NCI-H2081 (cell line): ENCODE data around the gene TUT4.

Source experiments
- DNase-seq, 2 experiments: peaks; one replicate each; lab custom pipeline; 2025; lab: John Stamatoyannopoulos, UW

Gene TUT4

DNA sequence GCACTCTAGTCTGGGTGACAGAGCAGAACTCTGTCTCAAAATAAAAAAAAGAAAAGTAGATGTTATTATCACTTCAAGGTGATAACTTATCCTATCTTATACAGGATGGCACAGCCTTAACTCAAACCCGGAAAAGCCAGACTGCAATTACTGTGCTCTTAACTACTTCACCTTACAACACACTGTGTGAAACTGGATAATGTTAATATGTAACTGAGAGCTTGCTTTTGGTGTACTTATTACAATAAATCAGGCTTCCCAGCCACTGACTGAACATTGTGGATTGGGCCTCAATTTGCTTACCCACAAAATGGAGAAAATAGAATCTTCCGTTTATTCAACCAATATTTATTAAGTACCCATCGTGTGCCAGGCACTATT lies 150.0 kb downstream of the TUT4 start:
- no peak for DNase-seq

DNA sequence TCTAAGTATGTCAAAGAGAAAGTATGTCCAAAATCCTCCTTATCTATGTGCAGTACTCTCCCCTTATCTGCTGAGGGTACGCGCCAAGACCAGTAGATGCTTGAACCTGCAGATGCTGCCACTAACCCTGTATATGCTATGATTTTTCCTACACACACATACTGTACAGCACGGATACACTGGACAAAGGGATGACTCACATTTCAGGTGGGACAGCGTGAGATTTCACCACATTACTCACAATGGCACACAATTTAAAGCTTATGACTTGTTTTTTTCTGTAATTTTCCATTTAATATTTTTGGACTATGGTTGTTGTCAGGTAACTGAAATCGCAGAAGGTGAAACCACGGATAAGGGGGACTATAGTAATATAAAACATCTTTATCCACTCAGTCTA lies 152.8 kb downstream of the TUT4 start:
- DNase-seq = no peak

GRCh38 chr1:52399629-52400028 lies 153.3 kb downstream of the TUT4 start:
- DNase-seq = no peak

DNA sequence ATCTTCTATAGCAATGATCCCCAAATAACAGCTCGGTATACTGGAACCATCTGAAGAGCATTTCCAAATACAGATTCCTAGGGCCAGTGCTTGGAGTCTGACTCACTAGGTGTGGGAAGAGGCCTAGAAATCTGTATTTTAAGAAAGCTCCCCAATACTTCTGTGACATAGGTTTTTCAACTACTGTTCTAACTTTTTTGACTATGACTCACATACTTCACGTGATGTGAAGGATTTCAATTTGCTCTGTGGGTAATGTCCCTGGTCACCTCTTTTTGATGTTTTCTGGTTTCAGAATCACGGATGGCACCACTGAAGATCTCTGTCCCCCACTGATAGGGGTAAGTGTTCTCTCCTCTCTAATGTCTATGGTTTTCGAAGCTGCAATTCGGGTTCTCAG lies 159.7 kb downstream of the TUT4 start:
- no peak for DNase-seq

DNA sequence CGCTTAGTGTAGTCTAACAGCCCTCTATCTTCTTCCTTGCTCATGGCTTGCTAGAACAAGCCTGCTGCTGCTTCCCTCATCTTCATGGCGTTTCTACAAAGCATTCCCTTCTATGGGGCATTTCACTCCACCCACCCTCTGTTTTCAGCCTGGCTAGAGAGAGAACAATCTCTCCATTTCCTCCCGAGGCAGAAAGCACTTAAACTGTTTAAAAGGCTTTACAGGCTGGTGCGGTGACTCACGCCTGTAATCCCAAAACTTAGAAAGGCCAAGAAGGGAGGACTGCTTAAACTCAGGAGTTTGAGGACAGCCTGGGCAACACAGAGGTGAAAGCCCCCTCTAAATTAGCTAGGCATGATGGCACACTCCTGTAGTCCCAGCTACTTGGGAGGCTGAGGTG lies 166.4 kb downstream of the TUT4 start:
- no peak for DNase-seq

- DNase-seq = no peak
Measured at GRCh38 chr1:52385376-52385775, 167.5 kb downstream of the TUT4 start.
